NCI-H345 treated with DMSO at 0.1 percent for 48 hours (cell line): ENCODE results near the gene TMEM244.
"Not testable (repeated sequence)": the region's sequence is repeated elsewhere in the genome, so short reads cannot be mapped to it uniquely, and the experiment has no call there.

Source experiments
- DNase-seq: peaks from one replicate; lab custom pipeline; 2025; ENCODE audit not compliant: unreplicated experiment; lab: John Stamatoyannopoulos, UW

TMEM244 gene, protein sequence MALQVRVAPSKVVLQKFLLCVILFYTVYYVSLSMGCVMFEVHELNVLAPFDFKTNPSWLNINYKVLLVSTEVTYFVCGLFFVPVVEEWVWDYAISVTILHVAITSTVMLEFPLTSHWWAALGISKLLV

GRCh38 chr6:129860908-129861665, at the start of gene TMEM244:
TMEM244 (minus strand) TSS chr6:129861315; CDS start chr6:129861188, 127 bp downstream.
- DNase-seq = no peak

GRCh38 chr6:129908858-129909257, 47.7 kb upstream of the TMEM244 start:
- no peak for DNase-seq

DNA sequence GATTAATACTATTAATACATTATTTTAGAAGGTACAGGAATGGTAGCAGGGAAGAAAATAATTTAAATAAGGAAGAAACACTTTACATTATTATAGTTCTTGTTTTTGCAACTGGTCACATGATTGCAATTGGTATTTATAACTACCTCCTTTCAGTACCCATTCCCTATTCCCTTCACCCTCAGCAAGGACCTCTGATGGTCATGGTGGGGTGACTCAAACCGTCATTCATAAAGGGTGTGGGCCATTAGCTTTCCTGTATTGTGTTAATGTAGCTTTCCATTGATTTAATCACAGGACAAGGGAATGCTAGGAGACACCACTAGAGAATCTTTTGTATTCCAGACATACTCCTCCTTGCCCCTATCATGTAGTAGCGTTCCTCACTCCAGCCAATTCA, 47.2 kb upstream of the TMEM244 start:
- DNase-seq = no peak

GRCh38 chr6:129906515-129907077, 45.5 kb upstream of the TMEM244 start:
- no peak for DNase-seq

GRCh38 chr6:129903082-129903481, 42.0 kb upstream of the TMEM244 start:
- DNase-seq = no peak

- DNase-seq = no peak
Observed at GRCh38 chr6:129902681-129903080, 41.6 kb upstream of the TMEM244 start.

- DNase-seq = no peak
Observed at GRCh38 chr6:129901910-129902309, 40.8 kb upstream of the TMEM244 start.

DNA sequence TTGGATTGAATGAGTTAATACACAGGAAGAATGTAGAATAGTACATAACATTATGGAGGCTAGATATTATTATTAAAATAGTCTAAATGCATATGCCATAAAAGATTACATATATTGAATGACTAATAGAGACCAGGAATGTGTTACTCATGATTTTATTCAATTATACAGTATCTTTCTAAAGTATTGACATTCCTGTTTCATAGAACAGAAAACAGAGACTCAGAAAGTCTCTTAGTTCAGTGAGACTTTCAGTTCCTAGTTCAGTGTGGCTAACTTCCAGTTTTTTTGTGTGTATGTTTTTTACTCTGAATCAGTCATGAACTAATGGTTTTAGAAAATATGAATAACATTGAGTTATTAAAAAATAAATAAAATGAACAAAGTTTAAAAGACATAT, 34.6 kb upstream of the TMEM244 start:
- DNase-seq = no peak

GRCh38 chr6:129894921-129895320, 33.8 kb upstream of the TMEM244 start:
- no peak for DNase-seq

DNA sequence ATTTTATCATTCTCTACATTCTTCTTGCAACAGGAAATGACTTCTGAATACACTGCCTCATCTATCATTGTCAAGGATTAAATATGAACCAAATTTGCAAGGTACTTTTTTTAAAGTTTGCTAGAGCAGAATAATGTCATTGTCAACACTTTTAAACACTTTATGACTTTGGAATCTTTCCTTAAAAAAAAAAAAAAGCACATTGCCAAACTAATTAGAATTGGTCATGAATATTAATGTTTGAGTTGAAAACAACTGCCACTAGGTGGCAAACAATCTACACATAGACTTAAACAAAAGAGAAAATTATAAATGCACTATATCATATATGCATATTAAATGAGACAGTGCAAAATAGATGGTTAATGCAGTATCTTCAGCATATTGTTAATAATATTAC, 32.5 kb upstream of the TMEM244 start:
- DNase-seq = no peak

DNA sequence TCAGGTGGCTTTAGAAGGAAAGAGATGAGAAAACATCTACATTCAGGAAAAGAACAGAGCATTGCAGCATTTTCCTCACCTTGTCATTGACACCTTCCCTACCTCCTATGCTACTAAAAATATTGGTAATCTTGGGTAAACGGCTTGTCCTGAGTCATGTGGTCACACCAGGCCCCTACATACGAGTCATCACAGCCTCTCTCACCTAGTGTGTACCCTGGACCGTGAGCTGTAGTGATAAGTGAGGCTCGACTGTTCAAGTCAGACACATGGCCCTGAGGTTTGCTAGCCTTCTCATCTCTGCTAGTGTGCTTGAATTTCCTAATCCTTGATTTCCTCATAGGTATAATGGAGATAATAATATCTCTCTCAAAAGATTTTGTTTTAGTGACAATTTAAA, 29.6 kb upstream of the TMEM244 start:
- DNase-seq = no peak

DNA sequence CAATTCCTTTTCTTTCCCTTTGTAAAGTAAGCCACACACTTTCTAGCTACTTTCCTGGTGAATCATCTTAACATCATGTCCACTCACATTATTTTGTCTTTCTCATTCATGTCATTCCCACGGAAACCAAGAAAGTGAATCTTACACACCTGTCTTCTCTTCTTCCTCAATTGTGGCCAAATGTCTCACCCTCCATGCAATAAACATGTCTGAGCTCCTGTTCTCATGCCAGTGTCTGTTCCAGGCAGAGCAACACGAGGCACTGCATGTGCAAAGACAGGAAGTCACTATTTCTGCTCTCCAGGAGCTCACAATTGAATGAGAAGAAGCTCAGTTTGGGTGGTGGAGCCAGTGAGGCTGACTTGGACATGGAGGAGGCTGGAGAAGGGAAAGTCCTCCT, 29.0 kb upstream of the TMEM244 start:
- no peak for DNase-seq

GRCh38 chr6:129889580-129889979, 28.5 kb upstream of the TMEM244 start:
- no peak for DNase-seq

DNA sequence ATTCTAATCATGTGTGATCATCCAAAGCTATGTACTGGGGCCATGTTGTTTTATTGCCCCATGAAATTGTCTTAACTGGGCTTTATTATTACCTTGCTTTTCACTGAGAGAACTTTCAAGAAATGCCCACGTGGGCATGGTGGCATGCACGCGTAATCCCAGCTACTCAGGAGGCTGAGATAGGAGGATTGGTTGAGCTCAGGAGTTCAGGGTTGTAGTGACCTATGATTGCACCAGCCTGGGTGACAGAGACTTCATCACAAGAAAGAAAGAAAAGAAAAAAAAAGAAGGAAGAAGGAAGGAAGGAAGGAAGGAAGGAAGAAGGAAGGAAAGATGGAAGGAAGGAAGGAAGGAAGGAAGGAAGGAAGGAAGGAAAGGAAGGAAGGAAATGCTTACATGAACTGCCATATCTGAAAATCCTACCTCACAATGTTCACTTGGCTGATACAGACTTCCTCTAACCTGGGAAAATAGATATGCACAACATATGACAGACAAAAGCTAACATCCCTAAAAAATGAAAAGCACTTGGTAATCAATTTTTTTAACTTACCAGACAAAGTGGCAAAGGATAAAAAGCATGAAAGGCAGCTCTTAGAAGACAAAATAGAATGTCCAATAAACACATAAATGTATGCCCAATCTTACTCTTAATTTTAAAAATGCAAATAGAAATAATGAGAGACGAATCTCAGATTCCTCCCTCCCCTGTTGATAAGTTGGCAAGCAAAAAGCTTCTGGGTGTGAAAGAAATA, 25.5 kb upstream of the TMEM244 start:
- no peak for DNase-seq

DNA sequence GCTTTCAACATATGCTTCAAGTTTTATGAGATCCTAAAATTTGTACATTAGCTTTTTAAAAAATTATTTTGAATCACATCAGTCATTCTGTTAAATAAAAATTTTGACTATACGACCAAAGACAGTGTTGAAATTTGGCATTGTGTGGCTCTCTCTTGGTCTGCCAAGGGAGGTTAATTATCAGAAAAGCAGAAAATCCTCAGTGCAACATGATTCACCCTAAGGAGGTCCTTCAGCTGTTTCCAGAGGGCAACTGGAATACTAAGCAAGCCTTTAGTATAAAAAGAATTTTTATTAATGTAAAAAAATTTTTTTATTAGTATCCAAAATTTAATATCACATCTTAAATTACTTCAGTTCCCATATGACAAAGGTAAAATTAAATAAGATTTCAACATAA, 23.1 kb upstream of the TMEM244 start:
- DNase-seq = no peak

DNA sequence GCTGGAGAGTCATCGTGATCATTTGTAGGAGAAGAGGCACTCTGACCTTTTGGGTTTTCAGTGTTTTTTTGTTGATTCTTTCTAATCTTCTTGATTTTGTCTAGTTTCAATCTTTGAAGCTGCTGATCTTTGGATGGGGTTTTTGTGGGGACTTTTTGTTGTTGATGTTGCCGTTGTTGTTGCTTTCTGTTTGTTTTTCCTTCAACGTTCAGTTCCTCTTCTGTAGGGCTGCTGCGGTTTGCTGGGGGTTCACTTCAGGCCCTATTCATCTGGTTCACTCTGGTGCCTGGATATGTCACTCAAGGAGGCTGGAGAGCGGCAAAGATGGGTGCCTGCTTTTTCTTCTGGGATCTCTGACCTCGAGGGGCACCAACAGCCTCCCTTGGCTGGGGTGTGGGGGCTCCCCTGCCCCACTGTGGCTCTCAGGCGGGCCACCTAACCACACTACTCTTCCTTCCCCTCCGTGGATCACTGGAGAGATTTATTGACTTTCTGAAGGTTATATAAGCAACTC, 21.5 kb upstream of the TMEM244 start:
- DNase-seq = no peak

DNA sequence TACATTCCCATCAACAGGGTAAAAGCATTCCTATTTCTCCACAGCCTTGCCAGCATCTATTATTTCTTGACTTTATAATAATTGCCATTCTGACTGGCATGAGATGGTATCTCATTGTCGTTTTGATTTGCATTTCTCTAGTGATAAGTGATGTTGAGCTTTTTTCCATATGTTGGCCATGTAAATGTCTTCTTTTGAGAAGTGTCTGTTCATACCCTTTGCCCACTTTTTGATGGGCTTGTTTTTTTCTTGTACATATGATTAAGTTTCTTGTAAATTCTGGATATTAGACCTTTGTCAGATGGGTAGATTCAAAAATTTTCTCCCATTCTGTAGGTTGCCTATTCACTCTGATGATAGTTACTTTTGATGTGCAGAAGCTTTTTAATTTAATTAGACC, 16.8 kb upstream of the TMEM244 start:
- not testable (repeated sequence) for DNase-seq

GRCh38 chr6:129875610-129876520, 14.8 kb upstream of the TMEM244 start:
- no peak for DNase-seq

DNA sequence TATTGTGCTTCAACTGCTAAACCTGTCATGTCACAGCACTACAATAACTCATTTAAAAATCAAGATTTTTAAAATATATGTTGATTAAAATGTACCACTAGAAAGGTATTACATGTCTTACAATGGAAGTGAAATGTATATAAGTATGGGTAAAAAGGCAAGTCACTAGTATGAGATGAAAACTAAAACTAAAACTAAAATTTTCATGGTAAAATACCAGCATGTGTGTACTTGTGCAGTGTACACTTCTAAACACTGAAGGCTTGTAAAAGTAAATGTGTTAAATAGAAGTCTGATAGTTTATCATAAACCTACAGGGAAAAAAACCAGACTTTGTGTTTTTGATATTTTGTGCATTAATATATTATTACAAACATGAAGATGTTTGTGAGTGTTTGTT, 13.7 kb upstream of the TMEM244 start:
- DNase-seq = no peak

DNA sequence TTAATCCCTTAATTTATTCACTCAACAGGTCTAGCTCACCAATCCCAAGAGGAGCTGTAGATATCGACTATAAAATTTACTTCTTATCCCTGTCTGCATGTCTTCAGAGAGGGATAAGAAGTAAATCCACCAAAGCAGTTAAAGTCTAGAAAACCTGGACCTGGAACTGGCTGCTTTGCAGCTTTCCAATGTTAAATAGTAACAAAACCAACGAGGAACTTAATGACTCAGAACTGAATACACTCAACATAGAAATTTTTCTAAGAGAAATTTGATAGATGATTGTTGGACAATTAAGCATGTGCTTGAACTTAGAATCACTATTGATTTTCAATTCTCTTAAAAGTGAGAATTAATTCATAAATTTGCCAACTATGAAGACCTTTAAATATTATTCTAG, 11.5 kb upstream of the TMEM244 start:
- no peak for DNase-seq

- no peak for DNase-seq
Observed at GRCh38 chr6:129871221-129871620, 10.1 kb upstream of the TMEM244 start.
